ENCODE data around the gene KCNJ14. TPM values are rescaled to one million over a fixed set of nuclear protein-coding genes. Genes with fewer than 3 reads are reported as not detected.

Gene KCNJ14
- polyA plus RNA-seq, 1 of the 3 experiments (the other 2 are of a cell fraction), result 1.2 TPM

DNA sequence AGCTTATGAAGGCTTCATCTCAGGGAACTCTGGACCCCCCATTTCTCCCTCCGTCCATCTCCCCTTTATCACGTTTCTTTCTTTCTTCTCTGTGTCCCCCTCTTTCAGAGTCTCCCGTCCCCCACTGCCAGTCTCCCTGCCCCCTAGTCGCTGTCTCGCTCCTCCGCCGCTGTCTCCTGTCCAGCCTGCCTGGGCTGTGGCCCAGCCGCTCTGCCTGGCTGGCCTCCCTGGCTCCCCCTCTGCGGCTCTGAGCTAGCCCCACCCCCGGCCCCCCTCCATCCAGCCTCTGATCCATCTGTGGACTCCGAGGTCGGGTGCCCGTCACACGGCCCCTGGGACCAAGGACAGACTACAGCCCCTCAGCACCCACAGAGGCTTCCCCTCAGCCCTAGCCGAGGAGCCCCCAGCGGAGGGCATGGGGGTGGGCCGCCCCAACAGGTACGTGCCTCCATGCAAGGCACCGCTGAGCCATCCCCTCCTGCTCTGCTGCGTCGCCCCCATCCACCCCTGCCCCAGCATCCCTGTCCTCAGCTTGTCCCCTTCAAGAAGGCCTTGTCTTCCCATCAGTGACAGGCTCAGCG lies 1.1 kb upstream of the KCNJ14 start:
- peaks cover 6% of the 10 kb centered on the region; the same call in 1 of the 2 replicates for H3K79me2 ChIP-seq (ENCODE audit: insufficient read depth)
- H2AFZ ChIP-seq (ENCODE audit: low read depth), result no peak overlapping the region
- CTCF ChIA-PET, result interaction anchor here (0.7 kb wide), 1 partner anchor 139 kb away, joined by 3 read pairs; no protein-coding TSS in a partner anchor
- no peaks in the 10 kb centered on the region for H3K9me2 ChIP-seq
- H3K4me3 ChIP-seq (ENCODE audit: low read depth in 2 of 2, low read length in 1 of 2), result no peak overlapping the region
- POLR2A ChIA-PET, result no interaction called here
- H4K20me1 ChIP-seq (ENCODE audit: insufficient read depth), result no peaks in the 10 kb centered on the region
- DNase-seq, result peak; percentile 30
- H3K9ac ChIP-seq, result no peak overlapping the region
- H3K9me3 ChIP-seq, result no peaks in the 10 kb centered on the region
- no peak overlapping the region for H3K4me2 ChIP-seq
- H3K36me3 ChIP-seq (replicated peaks in 1 of 2; ENCODE audit: control insufficient read depth in 1 of 2, insufficient read depth in 2 of 2, low read length in 1 of 2), result peaks cover 21 to 38% of the 10 kb centered on the region in 2 experiments
- WGBS (ENCODE audit: low lambda C conversion rate), result 94% methylated on average over 15 of the region's 22 CpGs
- H3K27ac ChIP-seq (ENCODE audit: low read depth in 2 of 2, low read length in 1 of 2), result no peak overlapping the region
- TF ChIP-seq EZH2phosphoT487 (IDR thresholded peaks at IDR 0.05; ENCODE audit: borderline replicate concordance, low read depth), result no peak
- TF ChIP-seq FOSL2 (IDR thresholded peaks at IDR 0.05; ENCODE audit: borderline replicate concordance, low read depth), result no peak
- TF ChIP-seq, protein P1, sequence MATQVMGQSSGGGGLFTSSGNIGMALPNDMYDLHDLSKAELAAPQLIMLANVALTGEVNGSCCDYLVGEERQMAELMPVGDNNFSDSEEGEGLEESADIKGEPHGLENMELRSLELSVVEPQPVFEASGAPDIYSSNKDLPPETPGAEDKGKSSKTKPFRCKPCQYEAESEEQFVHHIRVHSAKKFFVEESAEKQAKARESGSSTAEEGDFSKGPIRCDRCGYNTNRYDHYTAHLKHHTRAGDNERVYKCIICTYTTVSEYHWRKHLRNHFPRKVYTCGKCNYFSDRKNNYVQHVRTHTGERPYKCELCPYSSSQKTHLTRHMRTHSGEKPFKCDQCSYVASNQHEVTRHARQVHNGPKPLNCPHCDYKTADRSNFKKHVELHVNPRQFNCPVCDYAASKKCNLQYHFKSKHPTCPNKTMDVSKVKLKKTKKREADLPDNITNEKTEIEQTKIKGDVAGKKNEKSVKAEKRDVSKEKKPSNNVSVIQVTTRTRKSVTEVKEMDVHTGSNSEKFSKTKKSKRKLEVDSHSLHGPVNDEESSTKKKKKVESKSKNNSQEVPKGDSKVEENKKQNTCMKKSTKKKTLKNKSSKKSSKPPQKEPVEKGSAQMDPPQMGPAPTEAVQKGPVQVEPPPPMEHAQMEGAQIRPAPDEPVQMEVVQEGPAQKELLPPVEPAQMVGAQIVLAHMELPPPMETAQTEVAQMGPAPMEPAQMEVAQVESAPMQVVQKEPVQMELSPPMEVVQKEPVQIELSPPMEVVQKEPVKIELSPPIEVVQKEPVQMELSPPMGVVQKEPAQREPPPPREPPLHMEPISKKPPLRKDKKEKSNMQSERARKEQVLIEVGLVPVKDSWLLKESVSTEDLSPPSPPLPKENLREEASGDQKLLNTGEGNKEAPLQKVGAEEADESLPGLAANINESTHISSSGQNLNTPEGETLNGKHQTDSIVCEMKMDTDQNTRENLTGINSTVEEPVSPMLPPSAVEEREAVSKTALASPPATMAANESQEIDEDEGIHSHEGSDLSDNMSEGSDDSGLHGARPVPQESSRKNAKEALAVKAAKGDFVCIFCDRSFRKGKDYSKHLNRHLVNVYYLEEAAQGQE (IDR thresholded peaks at IDR 0.05; ENCODE audit: low read depth, low read length), result no peak
- peaks cover 10% of the 10 kb centered on the region for H3F3A ChIP-seq (replicated peaks; ENCODE audit: insufficient read depth)
- H3K4me1 ChIP-seq (ENCODE audit: control insufficient read depth in 1 of 2, insufficient read depth in 2 of 2, low read depth in 1 of 2, low read length in 1 of 2), result no peaks in the 10 kb centered on the region
- H3K27me3 ChIP-seq (ENCODE audit: insufficient read depth), result no peaks in the 10 kb centered on the region

DNA sequence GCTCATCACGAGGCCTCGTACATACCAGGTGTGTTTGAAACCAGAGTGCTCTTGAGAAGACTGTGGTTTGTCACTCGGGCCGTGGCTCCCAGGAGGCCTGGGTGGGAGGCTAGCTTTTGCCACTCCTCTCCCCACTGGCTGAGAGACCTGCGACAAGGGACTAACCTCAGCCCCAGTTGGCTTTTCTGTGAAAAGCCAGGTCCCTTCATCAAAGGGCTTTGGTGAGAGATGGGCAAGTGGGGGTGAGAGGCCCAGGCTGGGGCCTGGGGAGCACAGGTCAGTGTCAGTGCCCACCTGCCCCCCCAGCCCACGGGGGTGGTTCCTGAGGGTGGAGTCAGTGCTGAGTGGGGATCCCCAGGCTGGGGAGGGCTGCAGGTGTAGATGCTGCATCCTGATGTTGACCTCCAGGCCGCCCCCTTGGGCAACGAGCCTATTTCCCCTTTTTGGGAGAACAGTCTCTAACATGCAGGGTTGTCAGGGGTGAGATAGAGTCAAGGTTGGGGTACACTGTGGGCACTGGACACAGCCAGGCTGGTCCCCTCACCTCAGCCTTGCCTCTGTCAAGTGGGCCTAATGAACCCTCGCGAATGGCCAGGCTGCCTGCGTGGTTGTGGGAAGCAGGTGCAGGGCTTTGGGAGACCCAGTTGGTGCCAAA lies 661 bp downstream of the KCNJ14 start:
- no peak overlapping the region for H3K9ac ChIP-seq
- peaks cover 10% of the 10 kb centered on the region for H3F3A ChIP-seq (replicated peaks; ENCODE audit: insufficient read depth)
- peak; percentile 26 for DNase-seq
- no peak overlapping the region for H3K4me2 ChIP-seq
- no peak overlapping the region for H3K4me3 ChIP-seq (ENCODE audit: low read depth in 2 of 2, low read length in 1 of 2)
- H3K27ac ChIP-seq (ENCODE audit: low read depth in 2 of 2, low read length in 1 of 2), result no peak overlapping the region
- H3K79me2 ChIP-seq (ENCODE audit: insufficient read depth), result peaks cover 8% of the 10 kb centered on the region; the same call in 1 of the 2 replicates
- no peaks in the 10 kb centered on the region for H4K20me1 ChIP-seq (ENCODE audit: insufficient read depth)
- no peaks in the 10 kb centered on the region for H3K9me3 ChIP-seq
- H3K4me1 ChIP-seq (ENCODE audit: control insufficient read depth in 1 of 2, insufficient read depth in 2 of 2, low read depth in 1 of 2, low read length in 1 of 2), result no peaks in the 10 kb centered on the region
- ChIA-PET POLR2A (interaction anchor here (1.1 kb wide), 1 partner anchor 10 kb away, joined by 3 read pairs; the partner anchor contains the start of gene GRWD1), CTCF (interaction anchor here (1.1 kb wide), 1 partner anchor 10 kb away, joined by 5 read pairs; the partner anchor contains the start of gene GRWD1)
- no peaks in the 10 kb centered on the region for H3K9me2 ChIP-seq
- whole genome bisulfite sequencing (ENCODE audit: low lambda C conversion rate), result 100% methylated on average over 4 of the region's 11 CpGs
- no peaks in the 10 kb centered on the region for H3K27me3 ChIP-seq (ENCODE audit: insufficient read depth)
- no peak overlapping the region for H2AFZ ChIP-seq (ENCODE audit: low read depth)
- TF ChIP-seq SIN3A (IDR thresholded peaks at IDR 0.05; ENCODE audit: borderline replicate concordance, low read depth, low read length) (no peak), RCOR1 (IDR thresholded peaks at IDR 0.05; ENCODE audit: low read length) (no peak), RAD21 (IDR thresholded peaks at IDR 0.05; ENCODE audit: low read length) (no peak), TCF12 (IDR thresholded peaks at IDR 0.05) (no peak), GATA2 (CRISPR knock-in tag; IDR thresholded peaks at IDR 0.05) (no peak)
- TF ChIP-seq, protein P2, sequence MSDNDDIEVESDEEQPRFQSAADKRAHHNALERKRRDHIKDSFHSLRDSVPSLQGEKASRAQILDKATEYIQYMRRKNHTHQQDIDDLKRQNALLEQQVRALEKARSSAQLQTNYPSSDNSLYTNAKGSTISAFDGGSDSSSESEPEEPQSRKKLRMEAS (IDR thresholded peaks at IDR 0.05; ENCODE audit: low read depth), result no peak
- TF ChIP-seq, protein P3, sequence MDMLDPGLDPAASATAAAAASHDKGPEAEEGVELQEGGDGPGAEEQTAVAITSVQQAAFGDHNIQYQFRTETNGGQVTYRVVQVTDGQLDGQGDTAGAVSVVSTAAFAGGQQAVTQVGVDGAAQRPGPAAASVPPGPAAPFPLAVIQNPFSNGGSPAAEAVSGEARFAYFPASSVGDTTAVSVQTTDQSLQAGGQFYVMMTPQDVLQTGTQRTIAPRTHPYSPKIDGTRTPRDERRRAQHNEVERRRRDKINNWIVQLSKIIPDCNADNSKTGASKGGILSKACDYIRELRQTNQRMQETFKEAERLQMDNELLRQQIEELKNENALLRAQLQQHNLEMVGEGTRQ (IDR thresholded peaks at IDR 0.05; ENCODE audit: borderline replicate concordance, low read depth, low read length), result no peak
- TF ChIP-seq, protein P1 (IDR thresholded peaks at IDR 0.05; ENCODE audit: low read depth, low read length), result no peak
- TF ChIP-seq, protein P4, sequence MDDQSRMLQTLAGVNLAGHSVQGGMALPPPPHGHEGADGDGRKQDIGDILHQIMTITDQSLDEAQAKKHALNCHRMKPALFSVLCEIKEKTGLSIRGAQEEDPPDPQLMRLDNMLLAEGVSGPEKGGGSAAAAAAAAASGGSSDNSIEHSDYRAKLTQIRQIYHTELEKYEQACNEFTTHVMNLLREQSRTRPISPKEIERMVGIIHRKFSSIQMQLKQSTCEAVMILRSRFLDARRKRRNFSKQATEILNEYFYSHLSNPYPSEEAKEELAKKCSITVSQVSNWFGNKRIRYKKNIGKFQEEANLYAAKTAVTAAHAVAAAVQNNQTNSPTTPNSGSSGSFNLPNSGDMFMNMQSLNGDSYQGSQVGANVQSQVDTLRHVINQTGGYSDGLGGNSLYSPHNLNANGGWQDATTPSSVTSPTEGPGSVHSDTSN (IDR thresholded peaks at IDR 0.05), result no peak
- H3K36me3 ChIP-seq (replicated peaks in 1 of 2; ENCODE audit: control insufficient read depth in 1 of 2, insufficient read depth in 2 of 2, low read length in 1 of 2), result peaks cover 21 to 27% of the 10 kb centered on the region in 2 experiments

Data from SK-N-SH (cell line).